ENCODE data around the gene ANXA2R.
A peak's percentile ranks its signal among the peaks of the same experiment; 100 is the strongest.
"Not testable (repeated sequence)": the region's sequence is repeated elsewhere in the genome, so short reads cannot be mapped to it uniquely, and the experiment has no call there.

The ANXA2R gene

DNA sequence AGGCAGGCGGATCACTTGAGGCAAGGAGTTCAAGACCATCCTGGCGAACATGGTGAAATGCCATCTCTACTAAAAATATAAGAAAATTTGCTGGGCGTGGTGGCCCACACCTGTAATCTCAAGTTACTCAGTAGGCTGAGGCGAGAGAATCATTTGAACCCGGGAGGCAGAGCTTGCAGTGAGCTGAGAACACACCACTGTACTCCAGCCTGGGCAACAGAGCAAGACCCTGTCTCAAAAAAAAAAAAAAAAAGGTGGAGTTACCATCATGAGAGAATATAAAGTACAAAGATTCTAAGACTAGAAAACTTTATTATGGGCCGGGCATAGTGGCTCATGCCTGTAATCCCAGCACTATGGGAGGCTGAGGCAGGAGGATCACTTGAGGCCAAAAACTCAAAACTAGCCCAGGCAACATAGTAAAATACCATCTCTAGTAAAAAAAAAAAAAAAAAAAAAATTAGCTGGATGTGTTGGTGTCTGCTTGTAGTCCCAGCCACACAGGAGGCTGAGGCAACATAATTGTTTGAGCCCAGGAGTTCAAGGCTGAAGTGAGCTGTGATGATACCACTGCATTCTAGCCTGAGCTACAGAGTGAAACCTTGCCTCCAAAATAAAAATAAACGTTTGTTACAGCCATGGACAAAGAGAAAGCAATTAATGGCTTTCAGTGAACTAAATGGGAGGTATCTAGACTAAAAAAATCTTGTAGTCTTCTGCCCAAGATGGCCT is 12.9 kb downstream of the ANXA2R start:
- DNase-seq = no peak

DNA sequence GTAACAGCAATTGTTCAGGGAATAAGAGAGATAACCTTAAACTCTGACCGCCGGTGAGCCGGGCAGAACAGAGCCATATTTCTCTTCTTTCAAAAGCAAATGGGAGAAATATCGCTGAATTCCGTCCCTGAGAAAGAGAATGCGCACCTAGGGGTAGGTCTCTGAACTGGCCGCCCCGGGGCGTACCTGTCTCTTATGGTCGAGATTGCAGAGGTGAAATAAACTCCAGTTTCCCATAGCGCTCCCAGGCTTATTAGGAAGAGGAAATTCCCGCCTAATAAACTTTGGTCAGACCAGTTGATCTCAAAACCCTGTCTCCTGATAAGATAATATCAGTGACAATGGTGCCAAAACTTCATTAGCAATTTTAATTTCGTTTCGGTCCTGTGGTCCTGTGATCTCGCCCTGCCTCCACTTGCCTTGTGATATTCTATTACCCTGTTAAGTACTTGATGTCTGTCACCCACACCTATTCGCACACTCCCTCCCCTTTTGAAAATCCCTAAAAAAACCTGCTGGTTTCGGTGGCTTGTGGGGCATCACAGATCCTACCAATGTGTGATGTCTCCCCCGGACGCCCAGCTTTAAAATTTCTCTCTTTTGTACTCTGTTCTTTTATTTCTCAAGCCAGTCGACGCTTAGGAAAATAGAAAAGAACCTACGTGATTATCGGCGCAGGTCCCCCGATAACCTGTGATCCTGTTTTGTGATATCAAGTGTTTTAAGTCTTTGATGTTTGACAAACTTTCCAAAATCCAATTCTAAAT is 14.8 kb downstream of the ANXA2R start:
- DNase-seq = not testable (repeated sequence)

DNA sequence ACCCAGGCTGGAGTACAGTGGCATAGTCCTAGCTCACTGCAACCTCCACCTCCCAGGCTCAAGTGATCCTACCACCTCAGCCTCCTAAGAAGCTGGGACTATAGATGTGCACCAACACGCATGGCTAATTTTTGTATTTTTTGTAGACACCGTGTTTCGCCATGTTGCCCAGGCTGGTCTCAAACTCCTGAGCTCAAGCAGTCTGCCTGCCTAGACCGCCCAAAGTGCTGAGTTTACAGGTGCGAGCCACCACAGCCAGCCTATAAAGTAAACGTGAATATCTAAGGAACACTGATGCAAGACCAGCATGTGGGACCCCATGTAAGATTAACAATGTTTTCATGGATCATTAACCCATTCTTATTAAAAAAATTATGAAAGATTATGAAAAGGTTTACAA is 15.9 kb downstream of the ANXA2R start:
- DNase-seq = no peak

DNA sequence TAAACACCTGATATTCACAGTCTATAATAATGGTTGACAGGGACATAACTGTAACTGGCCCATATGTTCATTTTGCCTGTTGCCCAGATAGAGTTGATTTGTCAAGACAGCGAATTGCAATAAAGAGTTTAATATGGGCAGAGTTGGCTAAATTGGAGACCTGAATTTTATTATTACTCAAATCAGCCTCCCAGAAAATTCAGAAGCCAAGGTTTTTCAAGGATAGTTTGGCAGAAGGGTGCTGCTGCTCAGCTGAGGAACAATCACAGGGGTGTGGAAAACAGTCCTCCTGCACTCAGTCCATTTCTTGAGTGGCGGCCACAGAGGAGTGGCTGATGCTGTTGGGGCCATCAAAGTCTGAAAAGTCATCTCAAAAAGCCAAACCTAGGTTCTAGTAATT is 19.0 kb downstream of the ANXA2R start:
- DNase-seq = no peak

DNA sequence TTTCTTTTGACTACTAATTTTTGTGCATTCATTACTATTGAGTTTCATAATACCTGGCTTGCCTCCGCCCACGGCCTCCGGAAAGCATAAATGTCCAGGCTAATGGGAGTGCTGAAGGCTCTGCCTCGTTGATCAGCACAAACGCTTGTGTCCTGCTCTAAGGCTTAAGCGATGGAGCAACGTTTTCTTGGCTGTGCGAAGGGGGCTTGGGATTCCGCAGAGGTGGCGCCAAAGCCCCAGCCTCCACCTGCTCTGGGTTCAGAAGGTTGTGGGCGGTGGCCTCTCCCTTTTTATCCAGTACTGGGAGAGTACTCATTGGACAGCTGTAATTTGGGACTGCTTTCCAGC is 19.7 kb downstream of the ANXA2R start:
- no peak for DNase-seq

DNA sequence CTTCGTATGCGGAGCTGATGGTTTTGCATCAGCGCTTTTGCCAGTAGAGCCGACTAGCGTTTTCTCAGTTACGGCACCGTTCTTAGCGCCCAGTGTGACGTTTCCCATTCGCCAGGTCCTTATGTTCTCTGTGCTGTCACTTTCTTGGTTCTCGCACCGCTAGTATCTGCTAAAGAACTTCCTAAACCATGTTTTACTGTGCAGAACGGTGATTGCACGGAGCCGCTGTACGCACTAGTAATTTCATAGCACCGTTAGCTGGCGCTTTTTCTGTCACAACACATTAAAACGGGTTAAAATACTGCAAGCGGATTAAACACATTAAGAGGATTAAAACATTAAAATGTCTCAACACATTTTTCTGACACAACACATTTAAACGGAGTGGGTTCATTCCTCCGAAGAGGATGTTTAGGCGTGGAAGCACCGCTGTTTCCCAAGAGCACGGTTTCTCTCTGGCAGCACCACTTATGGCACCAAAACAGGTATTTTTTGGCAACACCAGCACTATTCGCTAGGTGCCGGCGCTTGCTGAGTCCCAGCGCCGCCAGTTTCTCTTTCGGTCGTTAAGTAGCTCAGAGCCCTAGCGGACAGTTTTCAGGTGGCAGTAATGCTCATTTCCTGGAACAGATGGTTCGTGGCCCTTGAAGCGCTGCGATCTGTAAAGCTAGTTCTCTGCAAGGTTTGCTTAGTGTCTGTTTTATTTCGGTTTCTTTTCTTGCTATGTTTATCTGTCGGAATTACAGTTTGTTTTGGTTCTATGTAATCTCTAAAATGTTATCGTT is 20.3 kb downstream of the ANXA2R start:
- DNase-seq = peak; percentile 75

DNA sequence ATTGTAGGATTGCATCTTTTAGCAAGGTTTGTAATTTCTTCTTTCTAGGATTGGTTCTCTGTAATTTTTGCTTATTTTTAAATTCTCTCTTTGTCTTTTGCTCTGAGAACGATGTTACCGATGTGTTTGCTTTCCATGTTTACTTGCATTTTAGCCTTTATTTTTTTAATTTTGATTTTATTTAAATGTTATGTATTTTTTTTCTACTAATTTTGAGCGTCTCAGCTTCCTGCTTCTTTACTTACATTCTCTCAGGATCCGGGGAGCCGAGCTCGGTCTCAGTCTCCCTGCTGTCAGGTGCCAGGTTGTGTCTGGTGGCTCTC is 20.9 kb downstream of the ANXA2R start:
- DNase-seq = no peak

DNA sequence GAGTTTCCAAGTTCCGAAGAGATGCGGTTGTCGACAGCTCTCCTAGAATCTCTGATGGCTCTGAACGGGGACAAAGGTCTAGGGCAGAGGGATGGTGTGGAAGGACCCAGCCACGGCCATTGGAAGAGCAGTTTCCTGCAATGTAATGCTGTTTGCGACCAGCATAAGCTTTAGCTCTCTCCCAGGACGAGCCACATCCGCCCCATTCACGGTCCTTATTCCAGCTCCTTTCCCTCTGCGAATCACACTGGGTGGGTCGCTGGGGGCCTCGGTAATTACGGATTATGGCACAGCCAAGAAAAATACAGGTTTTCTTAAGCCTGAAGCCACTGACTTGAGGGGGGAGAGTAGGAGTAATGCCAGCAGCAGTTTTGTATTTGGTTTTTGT is 22.7 kb downstream of the ANXA2R start:
- DNase-seq = no peak

DNA sequence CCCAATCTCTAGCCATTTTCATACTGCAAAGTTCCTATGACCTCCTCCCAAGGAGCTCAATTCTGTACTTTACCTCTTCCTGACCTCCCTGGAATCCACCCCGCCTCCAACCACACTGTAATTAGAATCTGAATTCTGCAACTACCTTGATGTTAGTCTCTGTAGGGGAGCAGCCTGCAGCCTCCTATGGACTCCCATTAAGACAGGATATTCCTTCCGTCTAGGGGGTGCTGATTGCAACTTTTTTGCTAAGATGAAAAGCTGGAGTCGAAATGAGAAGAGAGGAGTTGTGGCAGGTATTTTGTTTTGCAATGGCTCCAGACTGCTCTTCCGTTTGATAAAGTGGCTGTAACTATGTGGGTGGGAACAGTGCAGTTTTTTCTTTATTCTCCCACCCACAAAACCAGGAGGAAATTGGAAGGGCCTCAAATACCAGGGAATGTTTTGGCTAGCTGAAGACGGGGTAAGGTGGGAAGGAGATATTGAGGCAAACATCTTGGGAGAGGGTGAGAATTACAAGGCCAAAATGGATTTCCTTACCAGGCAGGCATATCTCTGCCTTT is 23.8 kb downstream of the ANXA2R start:
- no peak for DNase-seq

DNA sequence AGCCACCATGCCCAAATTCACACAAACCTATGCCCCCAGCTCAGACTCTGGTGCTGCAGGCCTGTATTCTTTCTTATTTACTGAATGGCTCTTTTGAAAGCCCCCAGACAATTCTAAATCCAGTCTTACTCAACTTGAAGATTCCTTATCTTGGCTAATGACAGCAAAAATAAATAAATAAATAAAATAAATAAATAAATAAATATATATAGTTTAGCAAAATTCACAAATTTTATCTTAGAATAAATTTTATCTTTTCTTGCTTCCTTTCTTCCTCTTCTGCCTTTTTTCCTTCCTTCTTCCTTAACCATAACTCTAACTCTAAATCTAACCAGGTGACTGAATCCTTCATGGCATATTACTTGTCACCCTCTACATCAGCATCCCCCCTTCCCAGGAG is 25.6 kb downstream of the ANXA2R start:
- DNase-seq = no peak

DNA sequence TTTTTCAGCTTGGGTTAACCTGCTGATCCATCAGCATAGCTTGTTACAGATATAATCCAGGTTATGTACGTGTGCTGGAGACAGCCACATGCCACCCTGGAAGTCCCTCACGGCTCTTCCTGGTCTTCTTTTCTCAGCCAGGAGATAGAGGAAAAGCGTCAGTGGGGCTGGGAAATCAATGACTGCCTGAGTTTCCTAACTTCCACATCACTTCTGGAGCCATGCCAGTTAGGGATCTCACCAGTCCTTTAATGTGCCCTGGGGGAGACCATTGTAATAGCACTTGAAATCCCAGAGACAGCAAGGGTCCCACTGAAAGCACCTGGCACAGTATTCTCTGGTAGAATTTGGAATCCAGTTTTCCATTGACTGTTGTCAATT is 29.2 kb downstream of the ANXA2R start:
- no peak for DNase-seq

DNA sequence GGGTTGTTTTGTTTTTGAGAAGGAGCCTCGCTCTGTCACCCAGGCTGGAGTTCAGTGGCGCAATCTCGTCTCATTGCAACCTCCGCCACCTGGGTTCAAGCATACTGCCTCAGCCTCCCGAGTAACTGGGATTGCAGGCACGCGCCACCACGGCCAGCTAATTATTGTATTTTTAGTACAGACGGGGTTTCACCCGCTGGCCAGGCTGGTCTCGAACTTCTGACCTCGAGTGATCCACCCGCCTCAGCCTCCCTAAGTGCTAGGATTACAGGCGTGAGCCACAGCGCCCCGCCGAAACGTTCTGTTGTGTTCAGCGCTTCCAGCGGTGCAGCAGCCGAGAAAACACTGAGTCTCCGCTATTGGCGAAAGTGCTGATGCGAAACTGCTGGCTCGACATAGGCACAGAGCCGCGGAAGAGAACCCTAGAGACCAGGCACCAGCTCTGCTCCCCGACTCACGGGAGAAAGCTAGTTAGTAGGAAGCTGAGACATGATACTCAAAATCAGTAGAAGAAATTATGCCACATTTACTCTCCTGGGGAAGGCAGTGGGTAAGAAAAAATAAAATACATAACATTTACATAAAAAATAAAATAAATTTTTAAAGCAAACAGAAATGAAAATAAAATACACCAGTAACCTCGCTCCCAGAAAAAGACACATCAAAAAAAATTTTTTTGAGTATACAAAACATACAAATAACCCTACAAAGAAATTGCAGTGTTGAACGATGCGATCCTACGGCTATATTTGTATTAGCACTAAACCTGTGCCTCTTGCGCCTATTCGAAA is 31.6 kb downstream of the ANXA2R start:
- DNase-seq = peak; percentile 87

DNA sequence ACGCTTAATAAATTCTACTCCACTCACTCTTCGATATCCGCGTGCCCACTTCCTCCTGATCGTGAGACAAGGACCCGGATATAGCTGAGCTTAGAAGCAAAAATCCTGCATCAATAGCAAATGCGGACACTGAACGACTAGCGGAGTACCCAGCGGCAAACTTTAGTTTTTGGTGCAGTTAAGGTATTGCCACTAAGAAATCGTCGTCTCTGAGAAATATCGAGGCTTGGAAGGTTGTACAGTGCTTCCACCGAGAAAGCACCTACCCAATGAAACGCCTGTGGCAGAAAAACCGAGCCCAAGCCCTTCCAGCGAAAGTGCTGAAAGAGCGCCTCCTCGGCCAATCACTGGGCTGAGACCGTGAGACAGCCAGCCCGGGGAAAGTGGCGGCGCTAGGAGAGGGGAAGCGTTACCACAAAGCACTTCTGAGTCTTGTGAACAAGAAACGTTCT is 32.2 kb downstream of the ANXA2R start:
- peak; percentile 71 for DNase-seq

DNA sequence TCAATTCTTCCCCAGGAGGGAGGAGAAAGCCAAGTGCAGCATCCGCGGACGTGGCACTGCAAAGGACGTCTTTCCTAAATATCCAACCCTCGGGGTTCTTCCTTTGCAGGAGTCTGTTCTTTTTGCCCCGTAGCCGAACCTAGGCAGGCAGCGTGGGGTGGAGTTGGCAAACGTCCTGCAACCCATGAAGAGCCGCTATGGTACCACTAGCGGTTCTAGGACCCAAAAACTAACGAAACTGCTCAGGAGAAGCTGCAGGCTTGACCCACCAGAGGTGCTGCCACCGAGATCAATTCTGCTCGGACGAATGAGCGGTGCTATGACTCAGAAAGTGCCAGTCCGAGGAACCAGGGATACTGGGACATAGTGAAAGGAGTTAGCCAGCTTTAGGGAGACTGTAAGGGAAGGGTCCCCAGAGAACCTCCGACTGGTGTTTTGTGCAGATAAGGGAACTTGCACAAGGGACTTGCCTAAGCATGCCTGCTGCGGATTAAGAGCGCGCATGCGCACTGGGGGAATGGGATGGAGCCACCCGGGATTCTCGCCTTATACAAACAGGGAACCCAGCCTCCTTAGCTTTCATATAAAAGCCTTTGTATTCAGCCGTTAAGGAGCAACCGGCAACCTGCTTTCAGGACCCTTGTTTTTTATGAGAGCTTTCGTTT is 32.7 kb downstream of the ANXA2R start:
- peak; percentile 68 for DNase-seq

DNA sequence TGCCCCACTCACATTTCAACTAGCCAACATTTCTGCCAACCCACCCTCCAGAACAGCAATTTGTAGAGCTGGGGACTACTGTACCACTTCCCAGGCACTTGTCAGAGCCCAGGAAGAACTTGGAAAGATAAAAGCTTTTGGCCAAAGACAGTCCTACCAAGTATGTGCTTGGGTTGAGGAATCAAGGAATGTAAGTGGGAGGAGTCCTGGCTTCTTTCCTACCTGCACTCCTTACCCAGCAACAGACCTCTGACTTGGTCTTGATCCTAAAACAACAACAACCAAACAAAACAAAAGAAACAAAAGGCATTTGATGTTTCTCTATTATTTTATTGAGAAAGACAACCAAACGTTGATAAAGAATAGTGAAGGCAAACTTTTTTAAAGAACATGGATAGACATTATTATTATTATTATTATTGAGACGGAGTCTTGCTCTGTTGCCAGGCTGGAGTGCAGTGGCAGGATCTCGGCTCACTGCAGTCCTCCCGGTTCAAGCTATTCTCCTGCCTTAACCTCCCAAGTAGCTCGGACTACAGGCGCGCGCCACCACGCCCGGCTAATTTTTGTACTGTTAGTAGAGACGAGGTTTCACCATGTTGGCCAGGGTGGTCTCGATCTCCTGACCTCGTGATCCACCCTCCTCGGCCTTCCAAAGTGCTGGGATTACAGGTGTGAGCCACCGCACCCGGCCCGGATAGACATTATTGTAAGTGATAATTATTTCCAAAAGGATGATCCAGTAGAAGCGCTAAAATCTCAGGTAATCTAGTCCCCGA is 33.5 kb downstream of the ANXA2R start:
- DNase-seq = no peak

DNA sequence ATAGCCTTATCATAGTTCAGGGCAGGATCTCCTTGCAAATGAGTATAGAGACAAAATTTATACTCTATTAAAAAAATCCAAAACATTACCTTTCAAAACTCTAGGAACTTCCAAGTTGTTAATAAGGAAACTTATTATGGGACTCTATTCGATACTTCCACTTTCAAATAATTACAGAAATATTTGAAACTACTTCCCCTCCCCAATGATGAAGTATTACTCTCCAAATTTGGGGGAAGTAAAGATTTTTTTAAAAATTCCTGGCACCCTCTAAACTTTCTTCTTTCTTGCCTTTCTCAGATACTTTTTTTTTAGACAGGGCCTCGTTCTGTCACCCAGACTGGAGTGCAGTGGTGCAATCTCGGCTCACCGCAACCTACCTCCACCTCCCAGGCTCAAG is 35.1 kb downstream of the ANXA2R start:
- no peak for DNase-seq

DNA sequence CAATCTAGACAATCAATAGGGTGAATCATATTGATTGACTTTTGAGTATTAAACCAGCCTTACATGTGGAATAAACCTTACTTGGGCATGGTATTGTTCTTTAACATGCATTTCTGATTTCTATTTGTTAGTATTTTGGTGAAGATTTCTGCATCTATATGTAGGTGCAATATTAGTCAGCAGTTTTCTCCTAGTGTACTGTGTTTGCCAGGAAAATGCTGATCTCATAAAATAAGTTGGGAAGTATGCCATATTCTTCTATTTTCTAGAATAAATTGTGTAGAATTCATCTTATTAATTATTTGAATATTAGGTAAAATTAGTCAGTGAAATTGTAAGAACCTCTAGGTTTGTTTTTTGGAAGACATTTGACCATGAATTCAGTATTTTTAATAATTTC is 38.4 kb downstream of the ANXA2R start:
- DNase-seq = no peak

DNA sequence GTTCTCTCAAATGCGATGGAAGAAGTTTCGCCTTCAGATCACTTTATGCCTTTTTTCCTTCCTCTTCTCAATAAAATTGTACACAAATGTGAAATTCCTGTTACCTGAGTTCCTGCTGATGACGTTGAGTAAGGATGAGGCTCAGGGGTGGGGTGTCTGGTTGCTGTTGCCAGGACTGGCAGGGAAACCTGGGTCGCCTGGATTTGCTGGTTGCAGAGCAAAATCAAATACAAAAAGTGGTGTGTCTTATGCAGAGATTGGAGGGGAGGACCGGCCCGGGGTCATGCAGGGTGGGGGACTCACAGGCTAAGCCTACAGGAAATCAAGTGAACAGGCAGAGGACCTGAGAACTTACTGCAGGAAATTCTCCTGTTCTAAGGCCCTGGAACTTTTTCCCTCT is 39.2 kb downstream of the ANXA2R start:
- no peak for DNase-seq

DNA sequence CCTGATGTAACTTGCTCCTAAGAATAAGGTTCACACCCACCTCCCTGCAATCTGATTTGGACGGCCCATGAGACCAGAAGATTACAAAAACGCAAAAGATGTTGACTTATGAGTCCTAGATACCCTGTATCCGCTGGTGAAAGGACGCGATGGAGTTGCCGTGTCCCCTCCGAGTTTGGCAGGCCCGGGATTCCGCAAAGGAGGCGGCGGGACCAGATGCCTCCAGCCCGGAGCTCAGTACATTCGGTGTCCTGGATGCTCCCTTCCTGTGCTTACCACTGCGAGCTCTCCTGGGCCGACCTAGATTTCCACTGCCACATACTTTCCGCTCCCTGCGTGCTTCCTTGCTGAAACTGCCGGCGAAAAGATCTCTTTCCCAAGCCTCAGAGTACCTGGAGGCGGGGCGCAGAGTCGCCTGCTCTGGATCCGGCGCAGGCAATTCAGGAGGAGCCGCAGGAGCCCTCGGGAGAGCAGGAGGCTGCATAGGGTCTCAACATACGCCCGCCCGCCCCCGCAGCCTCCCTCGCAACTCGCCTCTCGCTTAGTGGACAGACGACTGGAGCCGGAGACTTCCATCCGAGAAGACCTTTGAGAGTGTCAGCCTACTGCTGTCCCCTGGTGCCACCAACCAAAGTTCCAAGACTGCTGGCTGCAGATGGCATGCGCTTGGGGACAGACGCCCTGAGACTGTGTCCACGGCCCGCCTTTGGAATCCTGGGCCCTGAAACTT is 39.8 kb downstream of the ANXA2R start:
- no peak for DNase-seq

DNA sequence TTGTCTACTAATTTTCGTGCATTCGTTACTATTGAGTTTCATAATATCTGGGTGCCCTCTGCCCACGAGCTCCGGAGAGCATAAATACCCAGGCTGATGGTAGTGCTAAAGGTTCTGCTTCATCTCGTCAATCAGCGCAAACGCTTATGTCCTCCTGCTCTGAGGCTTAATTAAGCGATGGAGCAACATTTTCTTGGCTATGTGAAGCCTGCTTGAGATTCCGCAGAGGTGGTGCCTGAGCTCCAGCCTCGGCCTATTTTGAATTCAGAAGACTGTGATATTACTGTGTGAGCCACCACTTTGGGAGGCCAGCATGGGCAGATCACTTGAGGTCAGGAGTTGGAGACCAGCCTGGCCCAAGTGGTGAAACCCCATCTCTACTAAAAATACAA is 44.8 kb downstream of the ANXA2R start:
- no peak for DNase-seq
